SK-N-DZ (cell line): ENCODE results near the gene ERC1.
A peak's percentile ranks its signal among the peaks of the same experiment; 100 is the strongest.
"Not testable (repeated sequence)": the region's sequence is repeated elsewhere in the genome, so short reads cannot be mapped to it uniquely, and the experiment has no call there.

Experiments
- DNase-seq: peaks from one replicate; pipeline ENCODE4 v3.0.0-alpha.2; 2015; ENCODE audit warnings: low spot score

Gene ERC1

DNA sequence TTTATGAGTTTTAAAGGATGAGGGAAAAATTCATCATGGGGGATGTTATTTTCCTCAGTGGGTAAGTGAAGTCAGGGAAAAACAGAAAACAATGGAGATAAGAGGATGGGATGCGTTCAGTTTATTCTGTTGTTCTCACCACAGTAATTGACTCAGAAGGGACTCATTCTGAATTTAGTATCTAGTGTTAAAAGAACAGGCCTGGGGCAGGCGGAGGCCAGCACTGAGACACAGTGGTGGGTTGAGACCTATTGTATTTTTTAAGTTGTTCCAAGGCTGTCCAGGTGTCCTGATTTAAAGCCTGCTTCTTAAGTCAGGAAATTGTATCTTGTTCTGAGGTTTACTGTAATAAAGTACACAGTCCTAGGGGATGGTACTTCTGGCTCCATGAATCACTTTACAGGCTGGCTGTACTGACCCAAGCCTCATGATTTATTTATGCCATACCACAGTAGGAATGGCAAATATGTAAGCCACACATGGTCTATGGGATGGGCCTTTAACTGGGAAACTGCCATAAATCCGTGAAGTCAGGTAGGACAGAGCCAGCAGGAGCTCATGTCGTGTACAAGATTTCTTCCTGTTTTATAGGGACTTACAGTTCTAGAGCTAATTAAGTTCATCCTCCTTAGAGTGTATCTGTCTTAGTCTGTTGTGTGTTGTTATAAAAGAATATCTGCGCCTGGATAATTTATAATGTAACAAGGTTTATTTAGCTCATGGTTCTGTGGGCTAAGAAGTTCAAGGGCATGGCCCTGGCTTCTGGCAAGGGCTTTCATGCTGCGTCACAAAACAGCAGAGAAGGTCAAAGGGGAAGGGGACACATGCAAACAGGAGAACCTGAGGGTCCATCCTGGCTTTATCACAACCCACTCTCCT is 359.3 kb downstream of the ERC1 start:
- no peak for DNase-seq

DNA sequence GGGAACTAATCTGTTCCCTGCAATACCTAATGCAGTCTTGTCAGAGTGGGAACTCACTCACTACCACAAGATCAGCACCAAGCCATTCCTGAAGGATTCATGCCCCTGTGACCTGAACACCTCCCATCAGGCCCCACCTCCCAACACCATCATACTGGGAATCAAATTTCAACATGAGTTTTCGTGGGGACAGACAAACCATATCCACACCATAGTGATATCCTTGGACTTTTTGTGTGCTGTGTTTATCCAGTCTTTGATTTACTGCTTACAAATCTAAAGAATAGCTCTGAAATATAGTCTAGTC is 359.9 kb downstream of the ERC1 start:
- DNase-seq = no peak

DNA sequence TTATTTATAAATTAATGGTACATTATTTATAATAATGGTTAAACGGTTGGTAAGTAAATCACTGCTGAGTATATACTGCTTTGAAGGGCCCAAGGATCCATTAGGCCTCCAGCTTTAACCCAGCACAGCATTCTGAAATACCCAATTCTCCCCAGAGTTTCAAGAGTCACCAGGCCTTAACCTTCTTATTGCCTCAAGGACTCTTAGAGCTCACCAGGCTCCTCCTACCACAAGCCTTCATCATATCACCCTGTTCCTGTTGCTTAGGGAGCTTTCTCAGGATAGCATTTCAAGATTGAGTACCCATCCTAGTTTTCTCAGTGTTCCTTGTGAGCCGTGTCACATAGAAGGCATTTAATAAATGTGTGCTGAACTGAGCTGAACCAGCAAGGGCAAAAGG is 360.9 kb downstream of the ERC1 start:
- no peak for DNase-seq

DNA sequence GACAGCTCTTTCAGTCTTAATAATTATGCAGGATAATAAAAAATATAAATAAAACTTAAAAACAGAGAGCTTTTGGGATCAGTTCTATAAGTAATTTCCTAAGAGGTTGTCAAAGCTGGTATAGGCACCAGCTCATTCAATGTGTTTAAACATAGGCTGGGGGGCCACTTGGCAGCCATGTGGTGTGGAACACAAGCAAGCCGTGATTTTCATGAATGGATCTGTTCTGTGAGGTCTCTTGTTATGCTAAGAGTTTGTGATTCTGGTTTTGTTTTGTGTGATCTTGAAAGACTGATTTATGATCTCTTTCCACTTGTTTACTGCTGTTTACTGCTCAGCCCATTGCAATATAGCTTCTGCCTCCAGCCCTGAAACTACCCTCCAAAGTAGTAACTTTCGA is 362.4 kb downstream of the ERC1 start:
- DNase-seq = no peak

DNA sequence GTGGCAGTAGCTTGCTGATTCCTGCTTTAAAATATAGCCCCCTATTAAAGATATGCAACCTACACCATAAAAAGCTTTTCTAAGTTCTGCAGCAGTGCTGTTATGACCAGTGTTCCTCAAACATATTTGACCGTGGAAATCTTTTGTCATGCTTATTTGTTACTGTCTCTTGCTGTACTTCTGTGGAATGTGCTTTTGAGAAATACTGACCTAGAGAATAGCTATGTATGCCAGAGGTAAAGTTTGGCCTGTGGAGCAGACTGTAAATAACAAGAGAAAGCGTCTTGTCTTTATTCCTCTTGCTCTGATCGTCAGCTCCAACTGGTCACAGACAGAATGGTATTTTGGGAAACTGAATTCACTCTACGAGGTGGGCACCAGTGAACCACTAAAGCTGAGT is 364.4 kb downstream of the ERC1 start:
- no peak for DNase-seq

DNA sequence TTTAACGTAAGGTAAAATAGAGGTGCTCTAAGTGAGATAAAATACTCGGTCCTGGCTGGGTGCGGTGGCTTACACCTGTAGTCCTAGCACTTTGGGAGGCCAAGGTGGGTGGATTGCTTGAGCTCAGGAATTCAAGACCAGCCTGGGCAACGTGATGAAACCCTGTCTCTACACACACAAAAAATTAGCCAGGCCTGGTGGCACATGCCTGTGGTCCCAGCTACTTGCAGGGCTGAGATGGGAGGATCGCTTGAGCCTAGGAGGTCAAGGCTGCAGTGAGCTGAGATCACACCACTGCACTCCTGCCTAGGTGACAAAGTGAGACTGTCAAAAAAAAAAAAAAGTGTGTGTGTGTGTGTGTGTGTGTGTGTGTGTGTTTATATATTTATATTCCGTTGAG is 364.8 kb downstream of the ERC1 start:
- DNase-seq = not testable (repeated sequence)

DNA sequence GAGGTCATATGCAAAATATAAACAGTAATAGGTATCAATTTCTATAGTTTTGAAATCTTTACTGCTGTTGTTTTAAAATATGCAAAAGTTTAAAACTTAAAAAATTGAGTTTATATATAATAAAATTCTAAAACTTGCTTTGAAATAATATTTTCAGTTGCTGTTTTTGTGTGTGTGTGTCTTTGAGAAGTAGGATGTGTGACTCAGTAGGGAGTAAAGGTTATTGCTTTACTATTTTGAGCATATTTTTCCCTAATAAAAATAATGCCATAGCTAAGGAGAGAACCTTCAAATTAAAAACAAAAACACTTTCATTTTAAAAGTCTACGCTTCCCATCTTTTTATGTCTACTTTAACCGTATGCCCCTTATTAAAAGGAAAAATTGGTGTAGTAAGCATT is 365.3 kb downstream of the ERC1 start:
- DNase-seq = no peak

DNA sequence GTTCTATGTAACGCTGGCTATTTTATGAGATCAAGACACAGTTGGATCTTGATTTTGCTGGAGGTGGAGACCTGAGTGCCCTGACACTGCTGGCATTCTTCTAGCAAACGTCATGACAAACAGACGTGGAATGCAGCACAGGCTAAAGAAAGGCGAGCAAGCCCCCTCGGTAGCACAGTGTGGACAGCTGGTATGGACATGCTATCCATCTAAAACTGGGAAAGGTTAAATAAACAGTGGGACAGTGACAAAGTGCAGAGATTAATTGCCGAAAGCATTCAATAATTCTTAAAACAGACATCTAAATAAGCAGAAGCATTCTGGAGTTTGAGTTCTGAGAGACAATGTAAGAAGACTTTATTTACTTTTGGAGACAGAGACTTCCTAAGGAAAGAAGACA is 366.1 kb downstream of the ERC1 start:
- DNase-seq = no peak

DNA sequence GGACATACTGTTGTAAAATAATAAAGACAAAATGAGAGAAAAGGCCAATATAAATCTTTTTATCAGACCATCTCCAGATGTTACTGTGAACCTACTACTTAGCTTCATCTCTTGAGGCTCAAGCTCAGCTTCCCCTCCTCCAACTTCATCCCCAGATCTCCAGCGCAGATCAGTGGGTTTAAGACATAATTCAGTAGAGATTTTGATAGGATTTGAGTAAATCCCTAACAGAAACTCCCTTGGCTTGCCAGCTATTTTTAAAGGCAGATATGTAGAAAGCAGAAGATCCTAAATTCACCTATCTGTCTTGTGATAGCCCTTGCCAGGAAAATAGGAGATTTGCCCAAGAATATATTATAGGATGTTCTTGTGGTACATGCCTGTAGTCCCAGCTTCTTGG is 366.7 kb downstream of the ERC1 start:
- peak; percentile 21 for DNase-seq

DNA sequence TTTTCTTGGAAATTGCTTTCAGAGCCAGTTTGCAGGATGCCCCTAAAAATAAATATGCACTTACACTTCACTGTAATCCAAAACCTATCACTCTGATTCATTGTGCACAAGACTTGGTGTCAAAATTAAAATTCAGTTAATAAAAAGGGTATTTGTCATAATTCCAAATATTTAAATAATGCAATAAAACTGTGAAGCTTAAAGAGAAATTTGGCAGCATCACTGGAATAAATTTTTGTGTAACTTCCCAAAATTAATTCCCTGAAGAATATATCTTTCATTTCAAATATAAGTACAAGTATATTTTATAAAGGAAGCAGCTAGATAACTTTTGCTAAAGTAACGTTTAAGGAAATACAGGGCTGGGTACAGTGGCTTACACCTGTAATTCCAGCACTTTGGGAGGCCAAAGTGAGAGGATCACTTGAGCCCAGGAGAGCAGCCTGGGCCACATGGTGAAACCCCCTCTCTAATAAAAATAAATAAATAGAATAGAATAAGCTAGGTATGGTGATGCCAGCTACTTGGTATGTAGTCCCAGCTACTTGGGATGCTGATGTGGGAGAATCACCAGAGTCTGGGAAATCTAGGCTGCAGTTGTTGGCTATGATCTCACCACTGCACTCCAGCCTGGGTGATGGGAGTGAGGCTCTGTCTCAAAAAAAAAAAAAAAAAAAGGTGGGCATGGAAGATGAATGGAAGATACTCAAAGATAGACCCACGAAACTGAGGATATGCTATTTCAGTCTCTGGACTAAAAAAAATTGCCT is 369.6 kb downstream of the ERC1 start:
- DNase-seq = no peak

DNA sequence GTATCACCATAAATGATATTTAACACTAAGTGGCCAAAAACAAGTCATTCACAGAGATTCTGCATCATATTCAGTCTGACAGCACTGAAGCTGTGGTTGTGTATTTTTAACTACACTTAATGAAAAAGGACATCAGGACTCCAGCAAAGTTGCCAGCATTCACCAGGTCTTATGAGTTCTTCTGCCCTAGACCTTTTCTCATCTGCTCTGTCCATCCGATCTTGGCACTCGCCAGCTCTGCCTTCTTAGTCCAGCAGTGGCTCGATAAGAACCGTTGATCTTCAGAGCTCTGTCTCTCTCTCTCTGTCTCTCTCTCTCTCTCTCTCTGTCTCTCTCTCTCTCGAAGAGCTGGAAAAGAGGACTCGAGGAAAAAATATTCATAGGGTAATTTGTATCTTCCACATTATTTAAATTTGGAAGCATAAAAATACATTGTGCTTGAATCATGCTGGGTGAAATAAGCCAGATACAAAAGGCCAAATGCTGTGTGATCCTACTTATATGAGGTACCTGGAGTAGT is 371.2 kb downstream of the ERC1 start:
- no peak for DNase-seq

DNA sequence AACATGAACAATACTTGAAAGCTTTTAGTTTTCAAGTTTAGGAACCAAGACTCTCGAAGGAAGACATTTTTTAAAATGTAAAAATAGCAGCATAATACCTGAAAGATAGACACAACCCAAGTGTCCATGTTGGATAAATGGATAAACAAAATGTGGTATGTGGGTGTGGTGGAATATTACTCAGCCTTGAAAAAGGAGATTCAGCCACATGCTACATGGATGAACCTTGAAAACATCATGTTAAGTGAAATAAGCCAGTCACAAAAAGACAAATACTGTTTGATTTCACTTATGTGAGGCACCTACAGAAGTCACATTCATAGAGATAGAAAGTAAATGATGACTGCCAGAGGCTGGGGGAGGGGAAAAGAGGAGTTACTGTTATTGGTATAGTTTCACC is 374.7 kb downstream of the ERC1 start:
- DNase-seq = no peak

DNA sequence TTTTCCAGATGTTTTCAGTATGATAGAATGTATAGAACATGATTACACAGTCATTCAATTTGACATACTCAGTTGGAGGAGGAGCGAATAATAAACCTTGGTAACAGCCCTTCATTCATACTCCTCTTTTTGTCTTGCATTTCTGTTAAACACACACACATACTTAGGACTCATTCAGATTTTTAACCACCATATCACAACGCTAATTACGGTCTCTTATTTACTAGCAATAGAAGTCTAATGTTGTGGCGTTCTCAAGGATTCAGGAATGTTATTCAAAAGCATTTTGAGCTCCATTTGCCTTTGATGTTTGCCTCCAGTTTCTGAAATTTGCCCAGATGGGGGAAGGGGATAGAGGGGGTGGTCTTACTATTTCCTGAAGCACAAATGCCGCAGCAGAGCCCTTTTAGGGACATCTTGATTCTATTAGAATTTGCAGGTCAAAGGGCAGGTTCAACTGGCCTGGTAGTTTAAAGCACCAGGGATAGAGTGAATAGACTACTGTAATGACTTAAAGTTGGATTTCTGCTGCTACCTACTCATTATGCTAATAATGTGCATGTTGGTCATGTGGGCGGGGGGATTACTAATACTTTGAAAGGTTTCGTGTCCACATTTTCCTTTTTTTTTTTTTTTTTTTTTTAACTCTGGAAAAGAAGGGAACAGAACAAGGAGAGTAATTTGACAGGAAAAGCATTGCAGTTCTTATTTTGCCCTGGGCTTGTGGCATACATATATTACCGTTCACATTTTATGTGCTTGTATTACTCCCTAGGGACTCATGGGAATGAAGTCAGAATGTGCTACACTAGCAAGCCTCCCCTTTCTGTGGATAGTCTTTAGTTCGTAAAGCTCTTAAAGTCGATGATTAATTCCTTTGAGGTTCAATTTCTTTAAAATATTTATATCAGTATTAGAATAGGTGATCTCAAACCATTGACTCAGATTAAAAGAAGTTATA is 376.6 kb downstream of the ERC1 start:
- DNase-seq = no peak

DNA sequence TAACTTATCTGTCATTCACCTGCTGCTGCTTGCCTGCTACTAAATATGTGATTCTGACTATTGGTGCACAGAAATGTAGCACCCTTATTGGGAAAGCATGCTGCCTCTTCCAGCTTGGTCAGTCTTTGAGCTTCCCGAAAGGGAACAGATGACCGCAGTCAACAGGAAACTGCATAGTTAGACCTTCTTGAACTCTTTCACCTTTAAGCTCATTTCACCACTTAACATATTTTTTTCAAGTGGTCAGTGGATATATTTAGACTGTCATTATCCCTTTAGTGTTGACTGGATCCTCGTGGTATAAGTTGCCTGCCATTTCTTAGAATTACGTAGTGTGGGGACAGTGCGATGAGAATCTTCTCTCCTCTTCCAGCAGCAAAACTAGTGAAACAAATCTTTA is 378.4 kb downstream of the ERC1 start:
- no peak for DNase-seq

DNA sequence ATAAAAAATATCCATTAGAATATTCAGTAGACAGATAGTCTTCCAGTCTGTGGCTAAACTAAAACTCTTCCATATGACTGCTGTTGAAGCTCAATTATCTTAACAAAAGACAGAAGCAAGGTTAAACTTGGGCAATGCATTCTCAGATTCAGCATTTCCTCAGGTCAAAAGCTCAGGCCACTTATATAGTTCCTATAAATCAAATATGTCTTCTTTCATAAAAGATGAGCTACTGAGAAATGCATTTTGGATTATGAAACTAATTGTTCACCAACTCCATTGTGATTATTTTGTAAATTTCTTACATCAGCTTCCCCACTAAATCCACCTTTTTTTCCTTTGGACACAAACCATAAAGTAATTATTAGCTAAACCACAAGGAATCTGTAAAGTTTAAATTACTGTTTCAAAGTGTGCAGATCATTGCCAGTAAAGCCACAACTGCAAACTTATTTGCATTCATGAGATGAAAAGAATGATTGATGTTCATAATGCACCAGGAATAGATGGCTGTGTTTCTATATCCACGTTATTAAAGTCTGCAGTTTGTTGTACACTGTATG is 379.0 kb downstream of the ERC1 start:
- DNase-seq = no peak

DNA sequence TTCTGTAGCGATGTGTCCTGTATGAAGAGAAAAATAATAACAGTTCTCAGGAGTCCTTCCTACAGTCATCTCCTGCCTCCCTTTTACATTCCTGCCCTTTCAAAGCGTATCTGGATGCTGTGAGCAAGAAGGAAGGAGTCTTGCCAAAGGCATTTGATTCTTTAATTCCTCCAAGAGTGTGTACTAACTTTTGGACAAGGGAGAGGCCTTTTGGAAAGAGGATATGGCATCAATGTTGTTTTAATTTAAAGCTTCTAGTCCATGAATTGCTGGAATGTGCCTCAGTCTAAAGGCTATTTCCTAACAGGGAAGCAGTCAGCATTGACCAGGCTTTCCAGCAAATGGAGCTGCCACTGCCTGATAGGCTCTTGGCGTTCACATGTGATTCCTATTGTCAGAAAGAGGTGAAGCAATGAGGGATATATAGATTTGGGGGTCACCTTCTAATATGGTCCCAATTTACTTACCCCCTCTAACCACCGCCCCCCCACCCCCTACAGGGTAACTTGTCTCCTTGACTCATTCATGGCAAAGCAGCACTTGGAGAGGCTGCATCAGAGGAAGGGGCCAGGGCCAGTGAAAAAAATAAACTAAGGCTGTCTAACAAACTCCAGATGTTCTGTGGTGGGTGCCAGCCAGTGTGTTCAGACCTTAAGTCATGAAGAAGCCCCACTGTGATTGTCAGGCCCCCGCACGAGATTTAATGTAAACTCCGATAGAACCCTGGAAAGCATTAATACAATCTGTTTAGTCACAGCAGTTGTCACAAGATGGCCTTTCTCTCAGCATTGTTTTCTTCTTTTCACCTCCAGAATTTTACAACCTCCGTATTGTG is 383.1 kb downstream of the ERC1 start:
- DNase-seq = no peak

DNA sequence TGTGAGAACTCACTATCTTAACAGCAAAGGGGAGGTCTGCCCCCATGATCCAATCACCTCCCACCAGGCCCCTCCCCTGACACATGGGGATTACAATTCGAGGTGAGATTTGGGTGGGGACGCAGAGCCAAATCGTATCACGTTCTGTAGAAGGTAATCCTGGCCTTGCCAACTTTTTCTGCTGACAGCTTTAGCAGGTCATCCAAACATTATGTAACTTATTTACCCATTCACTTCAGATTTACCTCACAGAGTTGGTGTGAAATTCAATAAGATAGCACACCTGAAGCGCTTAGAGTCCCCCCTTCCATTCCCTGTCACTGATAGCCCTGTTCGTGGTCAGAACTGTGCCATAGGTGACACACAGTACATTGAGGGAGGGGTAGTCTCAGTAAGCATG is 384.3 kb downstream of the ERC1 start:
- no peak for DNase-seq

DNA sequence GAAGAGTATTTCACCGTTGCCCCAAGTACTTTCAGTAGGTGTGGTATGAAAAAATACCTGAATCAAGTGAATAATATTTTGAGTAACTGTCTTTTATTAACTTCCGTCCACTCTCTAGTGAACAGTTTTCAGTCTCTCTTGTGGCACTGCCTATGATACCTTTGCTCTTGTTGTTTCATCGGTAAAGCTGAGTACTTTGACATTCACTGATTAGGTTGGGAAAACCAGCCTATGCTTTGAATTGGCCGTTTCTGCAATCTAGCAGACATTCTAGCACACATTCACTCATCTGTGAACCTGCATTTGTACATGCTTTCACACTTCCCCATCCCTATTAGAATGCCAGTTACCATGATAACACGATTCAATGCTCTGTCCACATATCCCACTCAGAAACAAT is 386.1 kb downstream of the ERC1 start:
- DNase-seq = no peak

DNA sequence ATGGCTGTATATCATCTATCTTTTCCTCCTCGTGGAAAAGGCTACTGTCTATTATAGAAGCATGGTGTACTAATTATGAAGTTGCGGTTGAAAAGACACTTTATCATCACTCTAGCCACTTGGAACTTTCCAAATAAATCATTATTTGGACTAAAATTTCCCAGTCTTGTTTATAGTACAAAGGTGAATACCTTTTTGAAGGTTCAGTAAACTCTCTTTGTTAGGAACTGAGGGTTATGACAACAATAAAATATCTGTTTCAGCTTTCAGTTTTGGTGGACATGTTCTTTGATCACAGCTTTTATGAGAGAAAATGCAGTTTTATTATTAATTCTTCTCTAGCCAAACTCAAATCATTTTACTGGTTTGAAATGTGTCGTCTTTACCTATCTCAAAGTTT is 386.7 kb downstream of the ERC1 start:
- DNase-seq = no peak

DNA sequence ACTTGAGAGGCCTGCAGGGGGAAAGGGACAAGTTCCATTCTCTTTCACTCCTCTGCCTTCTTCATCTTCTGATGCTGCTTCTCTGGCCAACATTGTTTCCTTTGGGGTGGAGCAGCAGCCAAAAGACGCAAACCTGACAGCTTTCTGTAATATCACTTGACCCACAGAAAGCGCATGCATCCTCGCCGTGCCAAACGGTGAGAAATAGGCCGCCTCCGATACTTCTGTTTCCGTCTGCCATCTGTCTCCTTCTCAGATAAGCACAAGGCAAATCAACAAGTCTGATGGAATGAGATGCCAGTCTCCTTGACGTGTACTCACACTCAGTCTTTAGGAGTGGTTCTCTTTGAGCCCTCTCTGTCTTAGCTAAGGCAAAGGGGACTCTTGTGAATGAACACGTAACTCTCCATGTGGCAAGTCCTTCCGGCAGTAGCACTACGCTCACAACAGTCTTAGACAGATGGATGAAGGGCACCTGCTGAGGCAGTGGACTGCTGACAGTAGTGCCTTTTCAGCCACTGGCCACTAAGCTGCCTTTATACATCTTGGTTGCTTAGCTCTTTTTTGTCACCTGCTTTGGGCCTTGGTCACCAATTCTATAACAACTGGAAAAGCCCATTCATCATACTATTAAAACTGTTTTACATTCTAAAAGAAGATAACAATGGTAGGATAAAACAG is 389.3 kb downstream of the ERC1 start:
- no peak for DNase-seq
